Parathyroid adenoma (tissue), 2 donors: ENCODE data around the gene CNN3.

Source experiments
- H2AFZ ChIP-seq: fragments of 300-600 bp; sonication (generic); one replicate; pipeline ENCODE4 v1.7.0; 2017; ENCODE audit warnings: antibody characterized with exemption, mild to moderate bottlenecking
- H3K27ac ChIP-seq: fragments of 300-600 bp; sonication (generic); one replicate; pipeline ENCODE4 v1.7.0; 2017
- H3K27me3 ChIP-seq: fragments of 300-600 bp; sonication (generic); one replicate; pipeline ENCODE4 v1.7.0; 2017; ENCODE audit warnings: low read length; ENCODE audit not compliant: control insufficient read depth, insufficient read depth
- H3K36me3 ChIP-seq: fragments of 300-600 bp; sonication (generic); one replicate; pipeline ENCODE4 v1.7.0; 2017; ENCODE audit warnings: low read length; ENCODE audit not compliant: control insufficient read depth, insufficient read depth
- H3K4me1 ChIP-seq: fragments of 300-600 bp; sonication (generic); one replicate; pipeline ENCODE4 v1.7.0; 2017; ENCODE audit warnings: control low read depth
- H3K4me2 ChIP-seq: fragments of 300-600 bp; sonication (generic); one replicate; pipeline ENCODE4 v1.7.0; 2017; ENCODE audit warnings: low read length
- H3K4me3 ChIP-seq: fragments of 300-600 bp; sonication (generic); one replicate; pipeline ENCODE4 v1.7.0; 2017; ENCODE audit warnings: low read depth, low read length
- H3K79me2 ChIP-seq: fragments of 300-600 bp; sonication (generic); one replicate; pipeline ENCODE4 v1.7.0; 2017; ENCODE audit warnings: control low read depth
- H3K9ac ChIP-seq: fragments of 300-600 bp; sonication (generic); one replicate; pipeline ENCODE4 v1.7.0; 2017; ENCODE audit warnings: mild to moderate bottlenecking
- H3K9me3 ChIP-seq: fragments of 300-600 bp; sonication (generic); one replicate; pipeline ENCODE4 v1.7.0; 2017; ENCODE audit warnings: low read length; ENCODE audit not compliant: control insufficient read depth
- TF ChIP-seq, protein P1 (sequence below): fragments of 300-600 bp; sonication (generic); IDR thresholded peaks from one replicate; pipeline ENCODE4 v1.7.0; 2017; ENCODE audit warnings: antibody characterized with exemption, mild to moderate bottlenecking
- donor health status: primary hyperparathyroidism.

Gene CNN3

DNA sequence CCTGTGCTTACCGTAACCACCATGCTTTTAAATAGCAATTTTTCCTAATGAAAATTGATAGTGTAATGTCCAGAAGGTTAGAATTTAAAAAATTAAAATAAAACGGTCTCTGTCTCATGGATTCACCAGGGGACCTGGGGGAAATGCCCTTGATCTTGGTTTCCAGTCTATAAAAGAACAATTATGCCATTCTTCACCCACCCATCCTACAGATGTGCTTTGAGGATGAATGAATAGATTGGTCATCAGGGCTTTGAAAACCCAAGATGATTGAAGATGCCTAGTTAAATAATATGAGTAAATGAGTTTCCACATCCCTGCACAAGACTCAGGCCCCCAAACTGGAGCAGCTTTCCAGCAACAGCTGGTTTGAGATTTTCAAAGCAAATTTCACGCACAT, 38.7 kb downstream of the CNN3 start:
- Histone ChIP-seq H3K9me3 (no peaks in the 10 kb centered on the region), H3K79me2 (no peaks in the 10 kb centered on the region), H3K4me3 (no peak overlapping the region), H3K36me3 (no peaks in the 10 kb centered on the region), H3K9ac (no peak overlapping the region), H3K27ac (no peak overlapping the region), H2AFZ (no peak overlapping the region), H3K27me3 (no peaks in the 10 kb centered on the region), H3K4me2 (no peak overlapping the region), H3K4me1 (no peaks in the 10 kb centered on the region)
- TF ChIP-seq, protein P1, sequence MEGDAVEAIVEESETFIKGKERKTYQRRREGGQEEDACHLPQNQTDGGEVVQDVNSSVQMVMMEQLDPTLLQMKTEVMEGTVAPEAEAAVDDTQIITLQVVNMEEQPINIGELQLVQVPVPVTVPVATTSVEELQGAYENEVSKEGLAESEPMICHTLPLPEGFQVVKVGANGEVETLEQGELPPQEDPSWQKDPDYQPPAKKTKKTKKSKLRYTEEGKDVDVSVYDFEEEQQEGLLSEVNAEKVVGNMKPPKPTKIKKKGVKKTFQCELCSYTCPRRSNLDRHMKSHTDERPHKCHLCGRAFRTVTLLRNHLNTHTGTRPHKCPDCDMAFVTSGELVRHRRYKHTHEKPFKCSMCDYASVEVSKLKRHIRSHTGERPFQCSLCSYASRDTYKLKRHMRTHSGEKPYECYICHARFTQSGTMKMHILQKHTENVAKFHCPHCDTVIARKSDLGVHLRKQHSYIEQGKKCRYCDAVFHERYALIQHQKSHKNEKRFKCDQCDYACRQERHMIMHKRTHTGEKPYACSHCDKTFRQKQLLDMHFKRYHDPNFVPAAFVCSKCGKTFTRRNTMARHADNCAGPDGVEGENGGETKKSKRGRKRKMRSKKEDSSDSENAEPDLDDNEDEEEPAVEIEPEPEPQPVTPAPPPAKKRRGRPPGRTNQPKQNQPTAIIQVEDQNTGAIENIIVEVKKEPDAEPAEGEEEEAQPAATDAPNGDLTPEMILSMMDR = no peak

DNA sequence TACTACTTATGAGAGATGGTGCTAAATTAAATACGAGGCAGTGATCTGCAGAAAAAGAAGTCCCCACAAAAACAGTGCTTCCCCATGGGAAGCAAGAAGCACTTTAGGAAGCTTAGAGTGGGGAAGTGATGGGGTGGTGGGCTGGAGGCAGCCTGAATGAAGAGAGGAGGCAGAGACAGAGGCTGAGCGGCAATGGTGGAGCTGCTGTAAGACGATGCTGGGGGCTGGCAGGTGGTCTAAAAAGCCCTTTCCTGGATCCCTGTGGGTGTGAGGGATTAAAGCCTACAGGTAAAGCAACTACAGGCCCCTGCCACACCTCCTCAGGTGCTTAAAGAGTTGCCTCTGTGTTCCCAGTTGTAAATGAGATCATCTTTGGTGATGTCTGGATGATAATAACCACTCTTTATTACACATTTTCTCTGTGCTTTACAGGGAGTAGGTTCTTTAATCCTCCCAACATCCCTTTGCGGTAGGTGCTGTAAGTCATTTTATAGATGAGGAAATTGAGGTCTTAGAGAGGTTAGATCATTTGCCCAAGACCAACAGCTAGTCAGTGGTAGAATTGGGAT, 39.2 kb downstream of the CNN3 start:
- Histone ChIP-seq H3K36me3 (no peaks in the 10 kb centered on the region), H3K9me3 (no peaks in the 10 kb centered on the region), H3K27ac (no peak overlapping the region), H3K4me2 (no peak overlapping the region), H3K4me1 (no peaks in the 10 kb centered on the region), H3K9ac (no peak overlapping the region), H2AFZ (no peak overlapping the region), H3K79me2 (no peaks in the 10 kb centered on the region), H3K4me3 (no peak overlapping the region), H3K27me3 (no peaks in the 10 kb centered on the region)
- TF ChIP-seq, protein P1 = no peak

DNA sequence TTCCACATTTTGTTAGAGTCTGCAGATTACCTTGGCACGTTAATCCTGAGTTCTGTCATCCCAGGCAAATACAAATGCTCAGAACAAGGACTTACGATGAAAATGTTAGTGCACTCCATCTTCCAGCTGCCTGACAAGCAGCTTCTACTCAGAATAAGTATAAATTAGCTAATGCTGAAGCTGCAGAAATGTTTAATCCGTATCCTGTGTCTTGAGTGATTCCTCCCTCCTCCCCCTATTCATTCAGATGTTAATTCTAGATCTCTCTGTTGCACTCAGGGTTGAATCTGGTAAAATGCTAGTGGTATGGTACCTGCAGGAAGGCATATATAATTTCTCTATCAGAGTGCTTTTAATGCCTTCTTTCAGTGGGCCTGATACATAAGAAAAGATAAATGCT, 39.8 kb downstream of the CNN3 start:
- H3K9me3 ChIP-seq = no peaks in the 10 kb centered on the region
- no peak overlapping the region for H2AFZ ChIP-seq
- no peak overlapping the region for H3K9ac ChIP-seq
- TF ChIP-seq, protein P1 = no peak
- no peaks in the 10 kb centered on the region for H3K27me3 ChIP-seq
- no peak overlapping the region for H3K4me2 ChIP-seq
- no peaks in the 10 kb centered on the region for H3K36me3 ChIP-seq
- no peak overlapping the region for H3K4me3 ChIP-seq
- H3K79me2 ChIP-seq = no peaks in the 10 kb centered on the region
- H3K27ac ChIP-seq = no peak overlapping the region
- no peaks in the 10 kb centered on the region for H3K4me1 ChIP-seq

DNA sequence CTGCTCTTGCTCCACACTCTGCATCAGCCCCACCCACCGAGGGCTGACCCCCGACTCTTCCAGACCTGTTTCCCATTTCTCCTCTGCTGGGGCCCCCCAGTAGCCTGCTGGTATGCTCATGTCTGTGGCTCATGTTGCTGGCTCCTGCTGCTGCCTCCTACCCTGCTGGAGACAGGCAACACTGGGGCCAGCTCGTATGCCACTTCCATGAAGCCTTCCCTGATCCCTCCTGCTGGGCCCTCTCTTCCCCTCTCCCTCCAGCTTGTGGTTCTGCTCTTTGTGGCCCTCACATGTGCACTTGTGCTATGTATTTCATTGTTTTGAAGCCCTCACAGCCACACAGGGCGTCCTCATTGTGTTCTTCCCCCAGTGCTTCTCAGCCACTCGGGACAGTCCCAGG, 40.5 kb downstream of the CNN3 start:
- TF ChIP-seq, protein P1 = no peak
- H3K4me1 ChIP-seq = no peaks in the 10 kb centered on the region
- no peak overlapping the region for H3K4me3 ChIP-seq
- no peak overlapping the region for H3K9ac ChIP-seq
- no peaks in the 10 kb centered on the region for H3K9me3 ChIP-seq
- H3K27ac ChIP-seq = no peak overlapping the region
- no peak overlapping the region for H2AFZ ChIP-seq
- H3K36me3 ChIP-seq = no peaks in the 10 kb centered on the region
- H3K79me2 ChIP-seq = no peaks in the 10 kb centered on the region
- no peak overlapping the region for H3K4me2 ChIP-seq
- no peaks in the 10 kb centered on the region for H3K27me3 ChIP-seq

DNA sequence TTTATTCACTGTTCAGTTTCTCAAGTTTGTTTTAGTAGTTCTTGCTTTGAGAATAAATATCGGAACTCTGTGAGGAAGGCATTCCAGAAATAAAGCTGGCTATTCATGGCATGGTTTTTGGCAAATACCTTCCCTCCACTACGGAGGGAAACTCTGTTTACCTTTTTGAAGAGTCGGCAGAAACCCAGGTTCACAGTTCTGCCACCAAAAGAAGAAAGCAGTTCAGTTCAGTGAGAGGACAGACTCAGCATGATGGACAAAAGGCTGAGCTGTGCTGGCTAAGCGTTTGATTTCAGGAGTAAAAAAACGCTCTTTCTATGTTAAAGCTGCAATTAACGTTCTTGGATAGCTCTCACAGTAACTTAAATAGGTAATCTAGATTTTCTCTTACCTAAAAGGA, 42.4 kb downstream of the CNN3 start:
- TF ChIP-seq, protein P1 = no peak
- no peak overlapping the region for H2AFZ ChIP-seq
- H3K4me2 ChIP-seq = no peak overlapping the region
- no peak overlapping the region for H3K9ac ChIP-seq
- H3K27ac ChIP-seq = no peak overlapping the region
- H3K4me1 ChIP-seq = no peaks in the 10 kb centered on the region
- H3K27me3 ChIP-seq = no peaks in the 10 kb centered on the region
- no peak overlapping the region for H3K4me3 ChIP-seq
- no peaks in the 10 kb centered on the region for H3K36me3 ChIP-seq
- H3K79me2 ChIP-seq = no peaks in the 10 kb centered on the region
- H3K9me3 ChIP-seq = no peaks in the 10 kb centered on the region
